T-helper 1 cell treated with Interleukin-12 subunit alpha and Interleukin-12 subunit beta and Interleukin-4 antibody, amounts not matched to agents 30 ng/mL and 1 ng/mL, for 36 hours (primary cell): ENCODE measurements around the gene ARHGAP31. TPM values are rescaled to one million over a fixed set of nuclear protein-coding genes. Genes with fewer than 3 reads are reported as not detected.

ENCODE experiments used
- intact Hi-C: fragments of 100-400 bp; cut with micrococcal nuclease; formaldehyde crosslinking; loops from one replicate; pipeline ENCODE4 v1.15.1; 2024
- total RNA-seq: library from RNA; stranded (reverse); gene quantifications from 2 replicates; pipeline ENCODE4 v1.2.3, GENCODE V29; 2022

ARHGAP31 gene
- total RNA-seq, 1 donor from 2014 or later = 4.2 TPM

DNA sequence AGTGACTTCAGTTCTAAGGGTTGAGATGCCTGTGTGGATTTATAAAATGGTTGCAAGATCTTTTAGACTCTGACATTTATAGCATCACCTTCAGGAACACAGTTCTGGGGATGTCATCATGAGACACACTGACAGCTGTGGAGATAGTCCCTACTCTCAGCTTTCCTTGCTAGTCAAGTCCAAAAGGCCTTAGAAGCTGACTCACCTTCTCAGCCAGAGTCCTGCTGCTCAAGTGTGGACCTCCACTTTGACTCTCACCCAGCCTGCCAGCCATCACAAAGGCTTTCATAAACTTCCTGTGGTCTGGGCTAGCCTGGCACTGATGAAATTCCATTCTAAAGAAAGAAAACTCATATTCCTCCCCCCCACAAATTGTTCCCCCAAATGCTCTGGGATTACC lies 124.5 kb downstream of the ARHGAP31 start:
- intact Hi-C loops = no loop called here

DNA sequence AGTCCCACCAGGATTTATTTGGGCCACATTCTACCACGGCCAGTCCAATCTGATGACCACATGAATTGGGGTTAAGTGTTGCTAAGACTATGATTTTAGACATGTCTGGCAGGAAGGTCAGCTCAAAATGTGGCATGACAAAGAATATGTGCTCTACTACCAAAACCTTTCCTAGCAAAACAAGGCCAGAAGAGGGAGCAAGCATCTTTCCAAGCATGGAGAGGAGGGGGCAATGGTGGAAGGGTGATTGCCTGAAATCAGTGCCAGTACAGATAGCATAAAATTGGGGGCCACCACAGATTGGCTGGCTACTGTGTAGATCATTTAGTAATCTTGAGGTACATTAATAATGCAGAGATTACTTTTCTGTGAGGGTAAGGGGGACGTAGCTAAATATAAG lies 126.0 kb downstream of the ARHGAP31 start:
- intact Hi-C loops = no loop called here

DNA sequence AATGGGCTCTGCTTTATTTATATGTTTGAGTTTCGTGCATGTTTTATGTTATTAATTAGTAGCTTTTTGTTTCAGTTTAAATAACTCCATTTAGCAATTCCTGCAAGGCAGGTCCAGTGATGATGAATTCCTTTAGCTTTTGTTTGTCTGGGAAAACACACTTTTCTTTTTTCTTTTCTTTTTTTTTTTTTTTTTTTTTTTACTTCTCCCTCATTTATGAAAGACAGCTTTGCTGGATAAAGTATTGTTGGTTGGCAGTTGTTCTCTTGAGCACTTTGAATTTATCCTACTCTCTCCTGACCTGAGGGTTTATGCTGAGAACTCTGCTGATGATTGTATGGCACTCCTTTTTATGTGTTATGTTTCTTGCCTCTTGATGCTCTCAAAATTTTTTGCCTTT lies 133.5 kb downstream of the ARHGAP31 start:
- intact Hi-C loops = no loop called here

DNA sequence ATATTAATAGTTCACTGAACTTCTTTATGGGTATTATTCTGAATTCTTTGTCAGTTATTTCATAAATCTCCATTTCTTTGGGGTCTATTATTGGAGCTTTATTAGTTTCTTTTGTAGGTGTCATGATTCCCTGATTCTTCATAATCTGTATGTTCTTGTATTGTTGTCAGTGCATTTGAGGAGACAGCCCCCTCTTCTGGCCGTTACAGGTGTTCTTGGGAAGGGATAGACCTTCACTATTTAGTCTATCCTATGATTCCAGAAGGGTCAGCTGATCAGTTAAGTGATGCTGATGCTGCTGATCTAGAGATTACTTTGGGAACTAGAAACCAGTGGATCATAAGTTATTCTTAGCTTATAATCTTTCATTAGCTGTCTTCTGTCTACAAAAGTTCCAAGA lies 134.4 kb downstream of the ARHGAP31 start:
- intact Hi-C loops = no loop called here

DNA sequence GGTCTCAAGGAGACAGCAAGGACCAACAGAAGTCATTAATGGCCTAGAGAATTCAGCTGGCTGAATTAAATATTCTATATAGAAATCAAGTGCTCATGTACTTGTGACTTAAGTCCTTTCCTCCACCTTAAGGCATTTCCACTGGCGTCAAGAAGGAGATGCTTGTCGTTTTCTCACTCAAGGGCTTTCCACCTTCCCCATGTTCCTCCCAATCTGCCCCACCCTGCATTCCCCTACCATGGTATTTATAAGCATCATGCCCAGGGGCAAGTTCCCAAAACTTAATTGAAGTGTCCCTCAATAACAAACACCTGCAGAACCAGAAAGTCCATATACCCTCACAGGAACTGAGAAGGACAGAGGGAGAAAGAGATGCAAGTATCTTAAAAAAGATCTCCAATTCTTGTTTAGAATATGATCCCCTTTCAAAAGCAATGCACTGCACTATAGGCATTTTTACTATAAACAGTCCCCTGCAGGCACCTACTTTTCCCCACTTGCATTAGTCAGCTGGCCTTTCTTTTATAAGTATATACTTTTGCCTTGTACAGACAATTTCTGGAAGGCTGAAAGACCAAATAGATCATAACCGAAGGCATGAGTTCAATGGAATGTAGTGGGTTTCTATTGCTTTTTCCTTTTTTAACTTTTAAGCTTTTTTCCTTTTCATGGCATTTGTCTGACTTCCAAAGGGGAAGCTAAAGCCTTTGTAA lies 139.6 kb downstream of the ARHGAP31 start:
- intact Hi-C loops = no loop called here

DNA sequence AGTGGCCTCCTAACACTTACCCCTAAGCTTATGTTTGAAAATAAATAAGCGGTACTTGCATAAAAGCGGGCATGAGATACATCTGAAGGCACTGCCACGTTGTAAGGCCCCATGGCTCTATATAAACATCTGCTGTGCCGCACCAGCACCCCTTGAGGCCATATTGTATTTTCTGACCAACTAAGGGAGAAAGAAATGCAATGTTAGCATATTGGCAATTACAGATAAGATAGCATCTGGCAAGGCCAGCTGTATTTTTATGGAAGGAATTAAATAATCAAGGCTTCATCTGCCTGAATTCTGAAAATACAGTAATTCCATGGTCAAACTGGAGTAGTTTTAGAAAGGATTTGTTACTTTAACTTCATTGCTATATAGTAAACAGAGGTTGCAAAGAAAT lies 140.5 kb downstream of the ARHGAP31 start:
- intact Hi-C loops = no loop called here

DNA sequence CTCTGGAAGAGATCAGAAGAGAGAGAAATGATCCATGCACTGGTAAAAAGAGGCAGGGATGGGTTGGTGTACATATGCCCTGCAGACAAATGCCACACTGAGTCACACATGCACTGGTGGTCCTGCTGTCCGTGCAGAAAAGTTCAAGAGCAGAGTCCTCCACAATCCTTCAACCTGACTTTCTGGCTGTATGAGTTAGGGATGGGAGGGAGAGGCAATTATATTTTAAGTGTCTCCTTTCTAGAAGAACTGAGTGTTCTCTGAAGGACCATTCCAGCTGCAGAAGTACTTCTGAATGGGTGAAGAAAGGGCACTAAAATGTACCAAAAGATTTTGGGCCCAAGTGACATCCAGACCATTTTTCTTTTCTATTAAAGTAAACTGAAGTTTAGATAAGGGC lies 142.8 kb downstream of the ARHGAP31 start:
- intact Hi-C loops = no loop called here

DNA sequence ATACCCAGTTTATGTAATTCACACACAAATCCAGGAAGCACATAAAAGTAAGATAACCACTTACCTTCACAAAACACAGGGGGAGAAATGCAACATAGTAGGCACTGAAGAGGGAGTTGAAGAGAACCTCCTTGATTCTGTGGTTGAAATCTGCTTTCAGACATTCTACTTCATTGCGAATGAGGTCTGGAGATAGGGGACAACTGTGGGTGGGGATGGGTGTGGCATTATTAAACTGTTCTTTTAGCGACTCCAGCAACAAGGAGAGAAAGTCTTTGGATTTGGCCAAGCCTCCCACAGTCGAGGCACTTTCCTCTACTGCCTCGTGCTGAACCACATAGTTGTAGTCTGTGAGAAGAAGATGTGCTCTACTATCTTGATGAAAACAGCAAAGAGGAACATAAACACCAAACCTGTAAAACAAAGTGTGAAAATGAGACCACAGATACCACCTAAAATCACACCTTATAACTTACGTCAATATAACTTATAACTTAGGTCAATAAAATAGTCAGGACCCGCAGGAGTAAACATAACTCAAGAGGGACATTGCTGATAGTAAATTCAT lies 143.6 kb downstream of the ARHGAP31 start:
- intact Hi-C loops = no loop called here

DNA sequence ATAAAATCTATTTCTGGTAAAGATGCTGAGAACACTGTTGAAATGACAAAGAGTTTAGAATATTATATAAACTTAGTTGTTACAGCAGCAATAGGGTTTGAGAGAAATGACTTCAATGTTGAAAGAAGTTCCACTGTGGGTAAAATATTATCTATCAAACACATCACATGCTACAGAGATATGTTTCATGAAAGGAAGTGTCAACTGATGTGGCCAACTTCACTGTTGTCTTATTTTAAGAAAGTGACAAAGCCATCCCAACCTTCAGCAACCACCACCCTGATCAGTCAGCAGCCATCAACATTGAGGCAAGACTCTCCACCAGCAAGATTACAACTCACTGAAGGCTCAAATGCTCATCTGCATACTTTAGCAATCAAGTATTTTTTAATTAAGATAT lies 149.0 kb downstream of the ARHGAP31 start:
- intact Hi-C loops = no loop called here

DNA sequence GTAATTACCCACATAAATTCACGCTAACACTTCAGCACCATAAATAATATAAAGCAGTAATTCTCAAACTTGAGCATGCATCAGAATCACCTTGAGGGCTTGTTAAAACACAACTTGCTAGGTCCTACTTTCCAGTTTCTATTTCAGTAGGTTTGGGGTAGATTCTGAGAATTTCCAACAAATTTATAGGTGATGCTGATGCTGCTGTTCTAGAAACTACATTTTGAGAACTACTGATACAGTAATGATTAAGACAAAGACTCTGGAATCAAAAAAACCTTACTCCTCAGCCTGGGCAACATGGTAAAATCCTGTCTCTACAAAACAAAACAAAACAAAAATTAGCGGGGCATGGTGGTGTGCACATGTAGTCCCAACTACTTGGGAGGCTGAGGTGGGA lies 150.4 kb downstream of the ARHGAP31 start:
- intact Hi-C loops = no loop called here

DNA sequence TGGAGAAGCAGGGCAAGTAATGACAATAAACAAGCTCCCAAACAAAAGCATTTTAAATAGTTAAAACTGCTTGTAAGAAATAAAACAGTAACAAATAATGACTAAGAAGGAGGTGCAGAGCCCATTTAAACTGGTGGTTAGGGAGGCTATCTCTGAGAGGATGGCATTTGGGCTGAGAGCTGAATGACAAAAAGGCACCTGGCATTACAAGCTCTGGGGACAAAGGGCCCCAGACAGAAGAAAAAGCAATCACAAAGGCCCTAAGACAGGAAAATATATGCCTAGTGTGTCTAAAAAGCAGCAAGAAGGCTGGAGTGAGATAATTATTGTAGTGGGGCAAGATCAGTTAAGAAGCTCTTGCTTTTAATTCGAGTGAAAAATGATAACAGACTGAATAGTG lies 159.6 kb downstream of the ARHGAP31 start:
- intact Hi-C loops = no loop called here

DNA sequence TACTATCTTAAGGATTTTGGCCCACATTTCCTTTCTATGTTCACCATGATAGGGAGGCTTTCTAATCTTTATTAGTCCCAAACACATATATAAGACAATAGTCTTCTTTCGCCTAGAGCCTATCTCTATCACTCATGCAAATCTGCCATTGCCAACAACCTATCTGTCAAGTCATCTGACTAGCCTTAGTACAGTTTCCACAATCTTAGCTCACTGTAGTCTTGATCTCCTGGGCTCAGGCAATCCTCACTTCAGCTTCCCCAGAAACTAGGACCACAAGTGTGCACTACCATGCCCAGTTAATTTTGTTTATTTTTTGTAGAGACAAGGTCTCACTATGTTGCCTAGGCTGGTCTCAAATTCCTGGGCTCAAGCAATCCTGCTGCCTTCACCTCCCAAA lies 162.3 kb downstream of the ARHGAP31 start:
- intact Hi-C loops = no loop called here

DNA sequence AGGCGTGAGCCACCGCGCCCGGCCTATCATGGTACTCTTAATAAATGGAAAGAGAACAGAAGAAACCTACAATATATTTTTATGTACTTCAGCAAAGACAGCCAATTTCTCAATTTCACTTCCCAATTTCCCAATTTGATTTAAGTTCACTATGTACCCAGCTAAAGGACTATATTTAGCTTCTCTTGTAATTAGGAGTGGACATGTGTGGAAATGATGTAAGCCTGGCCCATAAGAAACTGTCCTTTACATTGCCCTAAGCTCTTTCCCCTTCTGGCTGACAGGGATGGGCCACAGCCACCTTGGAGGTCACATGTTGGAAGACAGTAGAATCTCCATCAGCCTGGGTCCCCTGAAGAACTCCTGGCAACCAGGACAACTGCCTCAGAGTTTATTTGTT lies 163.1 kb downstream of the ARHGAP31 start:
- intact Hi-C loops = no loop called here

DNA sequence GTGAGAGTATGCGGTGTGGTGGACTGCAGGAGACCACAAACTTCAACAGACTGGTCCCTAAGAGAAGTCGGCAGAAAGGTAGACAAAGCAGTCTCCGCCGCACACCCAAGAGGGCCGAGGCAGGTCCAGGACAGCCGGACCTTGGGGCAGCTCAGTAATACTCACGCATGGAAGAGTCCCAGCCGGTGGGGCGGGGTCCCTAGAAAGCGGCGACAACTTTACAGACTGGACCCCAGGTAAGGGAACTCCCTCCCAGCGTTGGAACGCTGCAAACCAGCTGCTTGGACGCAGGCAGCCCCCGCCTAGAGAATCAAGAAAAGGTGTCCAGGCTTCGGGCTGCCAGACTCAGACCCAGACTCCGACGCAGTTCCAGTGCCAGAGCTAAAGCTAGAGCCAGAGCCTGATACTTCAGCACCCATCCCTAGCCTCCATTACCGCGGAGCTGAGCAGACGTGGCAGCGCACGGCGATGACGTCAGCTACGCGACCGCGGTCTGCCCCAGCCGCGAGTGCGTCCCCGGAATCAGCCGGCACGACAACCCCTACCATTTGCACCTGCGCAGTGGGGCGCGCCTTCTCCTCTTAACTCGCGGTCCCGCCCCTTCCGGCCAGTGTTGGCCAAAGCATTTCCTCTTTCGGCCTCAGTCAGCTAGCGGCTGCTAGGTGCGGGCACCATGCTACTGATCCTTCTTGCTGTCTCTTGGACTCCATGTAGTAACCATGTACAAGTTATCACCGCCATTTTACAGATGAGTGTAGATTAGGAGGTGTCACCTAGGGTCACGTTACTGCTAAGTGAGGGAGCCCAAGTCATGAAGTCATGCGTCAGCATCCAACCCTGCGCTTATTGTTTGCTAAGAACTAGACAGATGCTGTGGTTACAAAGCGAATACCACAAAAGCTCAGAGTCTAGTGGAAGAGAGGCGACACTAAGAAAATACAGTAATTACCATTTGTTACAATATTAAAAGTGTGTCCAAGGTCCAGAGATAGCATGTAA lies 169.3 kb downstream of the ARHGAP31 start, which contains the start of gene TMEM39A:
TMEM39A (minus strand) TSS at position 445 of the 999 bp plus-strand sequence. CDS start 1,541 bp downstream, outside the sequence.
- intact Hi-C loops = loop anchor here (1.0 to 10.0 kb wide), 15 partner anchors 35 to 1279 kb away; partner anchors contain the start of genes ARHGAP31, CD80, COX17 and GTF2E1

DNA sequence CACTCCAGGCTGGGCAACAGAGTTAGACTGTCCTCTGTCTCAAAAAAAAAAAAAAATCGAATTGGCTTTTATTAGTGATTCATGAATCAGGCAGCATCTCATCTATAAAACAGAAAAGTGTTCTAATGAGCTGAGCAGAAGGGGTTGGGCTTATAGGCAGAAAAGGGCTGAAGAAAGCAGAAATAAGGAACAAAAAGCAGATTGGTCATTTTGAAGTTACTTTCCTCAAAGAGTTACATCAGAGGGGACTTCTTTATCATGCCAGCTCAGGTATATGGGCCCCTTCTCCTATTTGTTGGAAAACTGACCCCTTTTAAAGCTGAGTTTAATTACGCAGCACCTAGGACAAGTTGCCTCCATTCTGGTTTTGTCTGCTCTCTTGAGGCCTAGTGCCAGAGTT lies 173.9 kb downstream of the ARHGAP31 start:
- intact Hi-C loops = loop anchor here (10.0 kb wide), 1 partner anchor 947 kb away; no protein-coding TSS in a partner anchor

DNA sequence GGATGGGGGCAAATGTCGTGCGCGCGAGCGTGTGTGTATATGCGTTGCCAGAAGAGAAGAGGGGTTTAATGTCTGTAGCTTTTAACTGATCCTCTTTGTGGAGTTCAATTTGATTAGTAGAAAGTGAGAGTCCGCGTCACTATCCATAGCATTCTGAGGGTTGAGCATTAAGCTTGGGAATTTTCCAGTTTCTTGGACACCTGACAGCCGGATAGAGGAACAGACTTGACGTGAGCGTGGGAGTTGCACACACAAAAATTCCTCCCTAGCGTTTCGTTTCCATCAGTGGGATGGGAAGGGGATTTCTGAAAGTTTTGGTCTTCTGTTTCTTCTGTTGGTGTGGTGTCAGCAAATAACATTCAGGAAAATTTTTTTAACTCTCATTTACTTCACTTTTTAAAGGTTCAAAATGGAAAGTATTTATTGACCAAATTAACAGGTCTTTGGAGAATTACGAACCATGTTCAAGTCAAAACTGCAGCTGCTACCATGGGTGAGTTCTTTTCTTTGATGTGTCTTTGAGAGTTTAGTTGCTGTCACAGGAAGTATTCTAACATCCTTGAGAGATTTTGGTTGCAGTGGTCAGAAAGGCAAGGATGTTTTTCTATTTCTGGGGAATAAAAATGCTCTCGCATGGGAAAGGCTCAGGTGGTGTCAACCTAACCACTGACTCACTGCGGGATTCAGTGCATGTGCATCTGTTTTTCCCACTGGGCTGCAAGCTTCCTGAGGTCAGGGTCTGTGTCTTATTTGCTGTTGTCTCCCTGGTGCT lies 175.4 kb downstream of the ARHGAP31 start:
- intact Hi-C loops = loop anchor here (1.0 to 10.0 kb wide), 7 partner anchors 7 to 945 kb away; partner anchors contain the start of genes CD80, COX17, GSK3B and TIMMDC1

Other genes with a start within 250 kb of the ARHGAP31 start
- not detected in 2 replicates for gene TEX55, start 148.2 kb upstream of the ARHGAP31 start, total RNA-seq
- gene UPK1B, start 120.8 kb upstream of the ARHGAP31 start, total RNA-seq = not detected in 2 replicates
- 17.3 and 19.1 TPM in 2 replicates for gene B4GALT4, start 53.5 kb upstream of the ARHGAP31 start, total RNA-seq
- gene TMEM39A, start 169.2 kb downstream of the ARHGAP31 start, total RNA-seq = 50.4 and 55.0 TPM in 2 replicates
- 35.5 and 35.7 TPM in 2 replicates for gene POGLUT1, start 174.6 kb downstream of the ARHGAP31 start, total RNA-seq
- 63.3 and 69.3 TPM in 2 replicates for gene TIMMDC1, start 204.2 kb downstream of the ARHGAP31 start, total RNA-seq